NT2/D1 (cell line): Measurements from ENCODE around the gene DTX2.
"Not testable (repeated sequence)": the region's sequence is repeated elsewhere in the genome, so short reads cannot be mapped to it uniquely, and the experiment has no call there.

Experiments used
- SUZ12 ChIP-seq: IDR thresholded peaks from 2 replicates; pipeline ENCODE4 v1.6.1; 2011; ENCODE audit not compliant: insufficient read length, insufficient read depth; ENCODE audit errors: extremely low read depth
- ZNF274 ChIP-seq: IDR thresholded peaks from 2 replicates; pipeline ENCODE4 v1.6.1; 2011; ENCODE audit warnings: mild to moderate bottlenecking, low read depth, low read length

- TF ChIP-seq ZNF274, SUZ12: not testable (repeated sequence)
These were observed 87.7 kb downstream of the DTX2 start for GRCh38 chr7:76549025-76549854.
